H9 (cell line): ENCODE measurements around the gene ERC2. TPM values are rescaled to one million over a fixed set of nuclear protein-coding genes. Genes with fewer than 3 reads are reported as not detected.

Source experiments
- DNase-seq: peaks from one replicate; pipeline ENCODE4 v3.0.0-alpha.2; 2017
- H2AFZ ChIP-seq: one replicate; pipeline ENCODE4 v1.6.1; 2013; ENCODE audit warnings: mild to moderate bottlenecking, low read length, control low read depth, moderate library complexity
- H2AK5ac ChIP-seq: 2 replicates; pipeline ENCODE4 v1.6.1; 2013; ENCODE audit warnings: low read length, control low read depth, mixed read lengths; ENCODE audit not compliant: insufficient read length
- H2BK120ac ChIP-seq: one replicate; pipeline ENCODE4 v1.6.1; 2013; ENCODE audit warnings: low read depth, mild to moderate bottlenecking, low read length, control low read depth, inconsistent platforms; ENCODE audit not compliant: poor library complexity, severe bottlenecking
- H2BK12ac ChIP-seq: 2 replicates; pipeline ENCODE4 v1.6.1; 2013; ENCODE audit warnings: low read length, control low read depth, mixed read lengths, low read depth; ENCODE audit not compliant: insufficient read length
- H2BK15ac ChIP-seq: 2 replicates; pipeline ENCODE4 v1.6.1; 2013; ENCODE audit warnings: low read depth, low read length, control low read depth
- H2BK20ac ChIP-seq: one replicate; pipeline ENCODE4 v1.6.1; 2013; ENCODE audit warnings: low read depth, mild to moderate bottlenecking, low read length, control low read depth, inconsistent platforms; ENCODE audit not compliant: poor library complexity, severe bottlenecking
- H2BK5ac ChIP-seq: 2 replicates; pipeline ENCODE4 v1.6.1; 2013; ENCODE audit warnings: low read length, control low read depth, mixed read lengths; ENCODE audit not compliant: insufficient read length
- H3K14ac ChIP-seq: 2 replicates; pipeline ENCODE4 v1.6.1; 2013; ENCODE audit warnings: low read length, control low read depth; ENCODE audit not compliant: insufficient read depth
- H3K18ac ChIP-seq: 2 replicates; pipeline ENCODE4 v1.6.1; 2013; ENCODE audit warnings: low read depth, mild to moderate bottlenecking, mixed read lengths, low read length, control low read depth; ENCODE audit not compliant: insufficient read length
- H3K23ac ChIP-seq: 2 replicates; pipeline ENCODE4 v1.6.1; 2013; ENCODE audit warnings: low read length, control low read depth, mixed read lengths, low read depth; ENCODE audit not compliant: insufficient read length
- H3K23me2 ChIP-seq: 2 replicates; pipeline ENCODE4 v1.6.1; 2013; ENCODE audit warnings: low read depth, mild to moderate bottlenecking, mixed read lengths, low read length, control low read depth; ENCODE audit not compliant: insufficient read length, poor library complexity, severe bottlenecking
- H3K27ac ChIP-seq: 2 replicates; pipeline ENCODE4 v1.5.1; 2013; ENCODE audit warnings: low read length, control low read depth, mixed read lengths, low read depth; ENCODE audit not compliant: insufficient read length
- H3K27me3 ChIP-seq: 2 replicates; pipeline ENCODE4 v1.6.1; 2013; ENCODE audit warnings: low read length, control low read depth, inconsistent platforms; ENCODE audit not compliant: insufficient read depth
- H3K4ac ChIP-seq: 2 replicates; pipeline ENCODE4 v1.6.1; 2013; ENCODE audit warnings: low read depth, mild to moderate bottlenecking, control low read depth, inconsistent platforms, low read length, moderate library complexity
- H3K4me1 ChIP-seq: 2 replicates; pipeline ENCODE4 v1.6.1; 2013; ENCODE audit warnings: low read length, control low read depth, inconsistent platforms; ENCODE audit not compliant: insufficient read depth
- H3K4me2 ChIP-seq: 2 replicates; pipeline ENCODE4 v1.6.1; 2013; ENCODE audit warnings: low read length, control low read depth, mixed read lengths; ENCODE audit not compliant: insufficient read length, insufficient read depth
- H3K56ac ChIP-seq: 2 replicates; pipeline ENCODE4 v1.6.1; 2013; ENCODE audit warnings: low read depth, mild to moderate bottlenecking, mixed read lengths, low read length, control low read depth; ENCODE audit not compliant: insufficient read length
- H3K79me1 ChIP-seq: 2 replicates; pipeline ENCODE4 v1.6.1; 2013; ENCODE audit warnings: low read depth, mild to moderate bottlenecking, moderate library complexity, low read length, control low read depth, inconsistent platforms; ENCODE audit not compliant: insufficient read depth, poor library complexity, severe bottlenecking
- H3K79me2 ChIP-seq: 2 replicates; pipeline ENCODE4 v1.6.1; 2013; ENCODE audit warnings: low read length, control low read depth, inconsistent platforms; ENCODE audit not compliant: insufficient read depth
- H3K9ac ChIP-seq: 2 replicates; pipeline ENCODE4 v1.6.1; 2013; ENCODE audit warnings: low read length, control low read depth, mixed read lengths; ENCODE audit not compliant: insufficient read length; ENCODE audit errors: extremely low read depth
- H3K9me3 ChIP-seq: one replicate; pipeline ENCODE4 v1.6.1; 2013; ENCODE audit warnings: low read depth, low read length, inconsistent platforms; ENCODE audit not compliant: control insufficient read depth
- H3T11ph ChIP-seq: one replicate; pipeline ENCODE4 v1.6.1; 2013; ENCODE audit warnings: mild to moderate bottlenecking, low read length, control low read depth, inconsistent platforms
- H4K20me1 ChIP-seq: one replicate; pipeline ENCODE4 v1.6.1; 2013; ENCODE audit not compliant: control insufficient read depth, insufficient read length, insufficient read depth
- H4K5ac ChIP-seq: 2 replicates; pipeline ENCODE4 v1.6.1; 2013; ENCODE audit warnings: low read depth, mild to moderate bottlenecking, mixed read lengths, low read length, control low read depth; ENCODE audit not compliant: insufficient read length
- H4K8ac ChIP-seq: replicated peaks from 2 replicates; pipeline ENCODE4 v1.6.1; 2013; ENCODE audit warnings: low read length, control low read depth, mixed read lengths, low read depth; ENCODE audit not compliant: insufficient read length
- H4K91ac ChIP-seq: 2 replicates; pipeline ENCODE4 v1.6.1; 2013; ENCODE audit warnings: low read depth, mild to moderate bottlenecking, moderate library complexity, mixed read lengths, low read length, control low read depth; ENCODE audit not compliant: insufficient read length
- H3K27ac Mint-ChIP-seq, 3 experiments: 2 replicates in 2 of 3; 3 replicates in 1 of 3; pipeline ENCODE4 v1.8.0; 2020 to 2021; ENCODE audit warnings: mixed read lengths in 3 of 3, mild to moderate bottlenecking in 1 of 3, moderate library complexity in 1 of 3
- H3K27me3 Mint-ChIP-seq: 2 replicates; pipeline ENCODE4 v1.8.0; 2021; ENCODE audit warnings: low read depth, mild to moderate bottlenecking, moderate library complexity, mixed read lengths
- H3K36me3 Mint-ChIP-seq, 3 experiments: 2 replicates in 2 of 3; 3 replicates in 1 of 3; pipeline ENCODE4 v1.8.0; 2020 to 2021; ENCODE audit warnings: low read depth in 3 of 3, mixed read lengths in 3 of 3; ENCODE audit not compliant: insufficient read depth in 1 of 3
- H3K4me1 Mint-ChIP-seq, 2 experiments: 2 replicates each; pipeline ENCODE4 v1.8.0; 2020; ENCODE audit warnings: mixed read lengths in 2 of 2
- H3K4me3 Mint-ChIP-seq, 2 experiments: 2 replicates in 1 of 2; 3 replicates in 1 of 2; pipeline ENCODE4 v1.8.0; 2020 to 2021; ENCODE audit warnings: mild to moderate bottlenecking in 2 of 2, mixed read lengths in 2 of 2, moderate library complexity in 1 of 2
- H3K9me3 Mint-ChIP-seq, 2 experiments: 2 replicates in 1 of 2; 3 replicates in 1 of 2; pipeline ENCODE4 v1.8.0; 2020; ENCODE audit warnings: mild to moderate bottlenecking in 2 of 2, mixed read lengths in 2 of 2, moderate library complexity in 1 of 2
- WGBS: extraction: QIAGEN DNeasy Blood & Tissue Kit; methylation state at CpG from one replicate; pipeline ENCODE4 v1.1.7; 2013; ENCODE audit warnings: missing lambda C conversion rate, low lambda C conversion rate, mixed read lengths; ENCODE audit not compliant: insufficient read length; ENCODE audit errors: extremely low coverage; 5-methylcytosine and 5-hydroxymethylcytosine counted together
- total RNA-seq: library from RNA; stranded (reverse); gene quantifications from 2 replicates; pipeline ENCODE4 v1.2.1, GENCODE V29; 2021
- TF ChIP-seq, protein P1 (sequence below): fragments of 200-600 bp; sonication (generic); conservative IDR thresholded peaks from 3 replicates; pipeline ENCODE4 v1.8.0; 2021; ENCODE audit warnings: antibody characterized with exemption, mild to moderate bottlenecking

Gene ERC2
- total RNA-seq, 1 experiment from 2014 or later, result 15.4 TPM

DNA sequence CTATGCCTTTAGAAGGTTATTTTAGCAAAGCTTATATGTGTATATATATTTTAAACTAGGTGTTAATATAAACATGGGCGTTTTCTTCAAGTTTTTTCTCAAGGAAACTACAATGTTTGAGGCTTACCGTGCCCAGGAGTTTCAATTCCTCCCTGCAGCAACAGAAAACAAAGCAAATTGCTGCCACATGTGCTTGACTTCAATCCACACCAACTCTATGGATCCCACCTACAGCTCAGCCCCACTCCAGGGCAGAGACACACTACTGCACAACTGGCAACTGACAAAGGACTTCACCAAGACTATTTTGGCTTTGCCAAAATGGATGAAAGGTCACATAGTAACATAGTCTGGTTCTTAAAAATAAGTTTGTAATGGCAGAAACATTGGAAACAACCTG, 346.6 kb downstream of the ERC2 start:
- WGBS, result no CpG with 5 or more reads among the region's 2 CpGs
- H3K4me1 Mint-ChIP-seq, result peaks cover 50 to 62% of the 10 kb centered on the region in 2 experiments
- no peak overlapping the region for H2BK20ac ChIP-seq
- H3K27ac ChIP-seq, result no peak overlapping the region
- TF ChIP-seq, protein P1, sequence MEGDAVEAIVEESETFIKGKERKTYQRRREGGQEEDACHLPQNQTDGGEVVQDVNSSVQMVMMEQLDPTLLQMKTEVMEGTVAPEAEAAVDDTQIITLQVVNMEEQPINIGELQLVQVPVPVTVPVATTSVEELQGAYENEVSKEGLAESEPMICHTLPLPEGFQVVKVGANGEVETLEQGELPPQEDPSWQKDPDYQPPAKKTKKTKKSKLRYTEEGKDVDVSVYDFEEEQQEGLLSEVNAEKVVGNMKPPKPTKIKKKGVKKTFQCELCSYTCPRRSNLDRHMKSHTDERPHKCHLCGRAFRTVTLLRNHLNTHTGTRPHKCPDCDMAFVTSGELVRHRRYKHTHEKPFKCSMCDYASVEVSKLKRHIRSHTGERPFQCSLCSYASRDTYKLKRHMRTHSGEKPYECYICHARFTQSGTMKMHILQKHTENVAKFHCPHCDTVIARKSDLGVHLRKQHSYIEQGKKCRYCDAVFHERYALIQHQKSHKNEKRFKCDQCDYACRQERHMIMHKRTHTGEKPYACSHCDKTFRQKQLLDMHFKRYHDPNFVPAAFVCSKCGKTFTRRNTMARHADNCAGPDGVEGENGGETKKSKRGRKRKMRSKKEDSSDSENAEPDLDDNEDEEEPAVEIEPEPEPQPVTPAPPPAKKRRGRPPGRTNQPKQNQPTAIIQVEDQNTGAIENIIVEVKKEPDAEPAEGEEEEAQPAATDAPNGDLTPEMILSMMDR, result no peak
- no peak overlapping the region for H3K4ac ChIP-seq
- no peak overlapping the region for H3K27ac Mint-ChIP-seq
- peak overlapping the region; percentile 64 for H2BK12ac ChIP-seq
- H3K23ac ChIP-seq, result no peak overlapping the region
- peaks cover 2% of the 10 kb centered on the region; the same call in 1 of the 2 replicates for H3K27me3 Mint-ChIP-seq
- peaks cover 2 to 5% (median 3%) of the 10 kb centered on the region in 3 experiments; a peak in 6 of 7 replicates for H3K36me3 Mint-ChIP-seq
- H3K27me3 ChIP-seq, result no peaks in the 10 kb centered on the region; the same call in 1 of the 2 replicates
- no peak overlapping the region for H2BK5ac ChIP-seq
- no peak overlapping the region for H4K91ac ChIP-seq
- H3K79me2 ChIP-seq, result no peaks in the 10 kb centered on the region
- H3K14ac ChIP-seq, result no peak overlapping the region
- no peak overlapping the region for H3K4me3 Mint-ChIP-seq
- H3K9me3 ChIP-seq, result no peaks in the 10 kb centered on the region
- no peak overlapping the region for H3T11ph ChIP-seq
- peaks cover 18% of the 10 kb centered on the region; the same call in 1 of the 2 replicates for H3K4me1 ChIP-seq
- peaks cover 3% of the 10 kb centered on the region in 2 experiments; a peak in 2 of 5 replicates for H3K9me3 Mint-ChIP-seq
- H4K20me1 ChIP-seq, result no peaks in the 10 kb centered on the region
- H2AK5ac ChIP-seq, result no peak overlapping the region
- H3K9ac ChIP-seq, result no peak overlapping the region
- no peak for DNase-seq
- H2BK120ac ChIP-seq, result no peak overlapping the region
- H3K4me2 ChIP-seq, result no peak overlapping the region
- no peaks in the 10 kb centered on the region for H3K23me2 ChIP-seq
- no peak overlapping the region for H3K56ac ChIP-seq
- H2AFZ ChIP-seq, result no peak overlapping the region
- no peak overlapping the region for H2BK15ac ChIP-seq
- H3K79me1 ChIP-seq, result no peaks in the 10 kb centered on the region
- no peak overlapping the region for H3K18ac ChIP-seq
- no peak overlapping the region for H4K8ac ChIP-seq
- H4K5ac ChIP-seq, result no peak overlapping the region
